PC-9 (cell line): ENCODE data around the gene SYNM.

Experiments used
- EZH2 ChIP-seq: fragments of 200-600 bp; sonication (generic); IDR thresholded peaks from 2 replicates; pipeline ENCODE4 v1.8.0; 2017; ENCODE audit warnings: antibody characterized with exemption, low read depth
- TF ChIP-seq, protein P1 (sequence below): fragments of 200-600 bp; sonication (generic); conservative IDR thresholded peaks from 2 replicates; pipeline ENCODE4 v1.6.1; 2017; ENCODE audit warnings: mixed run types, antibody characterized with exemption, mild to moderate bottlenecking, moderate library complexity

GRCh38 chr15:99146661-99147060 lies 41.8 kb downstream of the SYNM start:
- TF ChIP-seq, protein P1, sequence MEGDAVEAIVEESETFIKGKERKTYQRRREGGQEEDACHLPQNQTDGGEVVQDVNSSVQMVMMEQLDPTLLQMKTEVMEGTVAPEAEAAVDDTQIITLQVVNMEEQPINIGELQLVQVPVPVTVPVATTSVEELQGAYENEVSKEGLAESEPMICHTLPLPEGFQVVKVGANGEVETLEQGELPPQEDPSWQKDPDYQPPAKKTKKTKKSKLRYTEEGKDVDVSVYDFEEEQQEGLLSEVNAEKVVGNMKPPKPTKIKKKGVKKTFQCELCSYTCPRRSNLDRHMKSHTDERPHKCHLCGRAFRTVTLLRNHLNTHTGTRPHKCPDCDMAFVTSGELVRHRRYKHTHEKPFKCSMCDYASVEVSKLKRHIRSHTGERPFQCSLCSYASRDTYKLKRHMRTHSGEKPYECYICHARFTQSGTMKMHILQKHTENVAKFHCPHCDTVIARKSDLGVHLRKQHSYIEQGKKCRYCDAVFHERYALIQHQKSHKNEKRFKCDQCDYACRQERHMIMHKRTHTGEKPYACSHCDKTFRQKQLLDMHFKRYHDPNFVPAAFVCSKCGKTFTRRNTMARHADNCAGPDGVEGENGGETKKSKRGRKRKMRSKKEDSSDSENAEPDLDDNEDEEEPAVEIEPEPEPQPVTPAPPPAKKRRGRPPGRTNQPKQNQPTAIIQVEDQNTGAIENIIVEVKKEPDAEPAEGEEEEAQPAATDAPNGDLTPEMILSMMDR, result no peak
- TF ChIP-seq EZH2, result no peak
